AG10803 (cell line): ENCODE measurements around the gene TTC23.

ENCODE experiments used
- DNase-seq: peaks from one replicate; pipeline ENCODE4 v3.0.0; 2010; ENCODE audit warnings: low read depth
- H3K4me3 ChIP-seq: 2 replicates; pipeline ENCODE4 v1.5.1; 2011; ENCODE audit warnings: mild to moderate bottlenecking, low read length, control low read depth
- TF ChIP-seq, protein P1 (sequence below): conservative IDR thresholded peaks from 2 replicates; pipeline ENCODE4 v1.5.1; 2011; ENCODE audit warnings: mild to moderate bottlenecking, low read length, control low read depth, inconsistent platforms

Gene TTC23

DNA sequence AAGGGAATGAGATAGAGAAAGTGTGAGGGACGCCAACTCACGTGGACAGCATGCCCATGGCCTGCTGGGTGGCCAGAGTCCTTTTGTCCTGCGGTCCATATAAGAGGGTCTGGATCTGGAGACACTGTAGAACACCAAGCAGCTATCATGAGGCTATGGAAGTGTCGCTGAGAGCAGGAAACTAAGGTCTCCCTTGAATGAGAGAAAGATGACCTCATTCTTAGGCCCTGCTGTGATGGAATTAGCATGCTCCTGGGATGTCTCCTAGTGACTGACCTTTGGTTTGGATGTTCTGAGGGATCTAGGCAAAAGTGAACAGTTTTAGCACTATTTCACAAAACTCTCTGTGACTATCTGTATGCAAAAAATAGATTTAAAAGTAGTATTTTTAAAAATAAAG, 110.1 kb downstream of the TTC23 start:
- TF ChIP-seq, protein P1, sequence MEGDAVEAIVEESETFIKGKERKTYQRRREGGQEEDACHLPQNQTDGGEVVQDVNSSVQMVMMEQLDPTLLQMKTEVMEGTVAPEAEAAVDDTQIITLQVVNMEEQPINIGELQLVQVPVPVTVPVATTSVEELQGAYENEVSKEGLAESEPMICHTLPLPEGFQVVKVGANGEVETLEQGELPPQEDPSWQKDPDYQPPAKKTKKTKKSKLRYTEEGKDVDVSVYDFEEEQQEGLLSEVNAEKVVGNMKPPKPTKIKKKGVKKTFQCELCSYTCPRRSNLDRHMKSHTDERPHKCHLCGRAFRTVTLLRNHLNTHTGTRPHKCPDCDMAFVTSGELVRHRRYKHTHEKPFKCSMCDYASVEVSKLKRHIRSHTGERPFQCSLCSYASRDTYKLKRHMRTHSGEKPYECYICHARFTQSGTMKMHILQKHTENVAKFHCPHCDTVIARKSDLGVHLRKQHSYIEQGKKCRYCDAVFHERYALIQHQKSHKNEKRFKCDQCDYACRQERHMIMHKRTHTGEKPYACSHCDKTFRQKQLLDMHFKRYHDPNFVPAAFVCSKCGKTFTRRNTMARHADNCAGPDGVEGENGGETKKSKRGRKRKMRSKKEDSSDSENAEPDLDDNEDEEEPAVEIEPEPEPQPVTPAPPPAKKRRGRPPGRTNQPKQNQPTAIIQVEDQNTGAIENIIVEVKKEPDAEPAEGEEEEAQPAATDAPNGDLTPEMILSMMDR: no peak
- H3K4me3 ChIP-seq: no peak overlapping the region
- no peak for DNase-seq

DNA sequence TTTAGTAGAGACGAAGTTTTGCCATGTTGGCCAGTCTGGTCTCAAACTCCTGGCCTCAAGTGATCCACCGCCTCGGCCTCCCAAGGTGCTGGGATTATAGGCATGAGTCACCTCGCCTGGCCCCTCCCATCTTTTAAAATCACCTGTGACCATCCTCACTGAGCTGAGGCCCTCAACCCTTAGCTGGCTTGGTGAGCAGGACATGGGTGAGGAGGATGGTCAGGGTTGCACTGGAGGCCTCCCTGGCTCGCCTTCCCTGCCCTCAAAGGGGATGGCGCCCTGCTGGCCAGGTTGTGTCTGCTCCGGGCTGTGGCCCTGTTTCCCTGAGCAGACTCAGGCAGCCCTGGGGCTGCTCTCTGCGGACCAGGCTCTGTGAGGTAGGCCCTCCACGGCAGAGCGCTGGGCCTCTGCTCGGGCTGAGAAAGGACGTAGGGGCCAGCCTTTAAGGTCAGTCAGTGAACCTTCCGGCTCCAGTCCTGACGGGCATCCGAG, 110.8 kb downstream of the TTC23 start:
- TF ChIP-seq, protein P1: no peak
- no peak for DNase-seq

DNA sequence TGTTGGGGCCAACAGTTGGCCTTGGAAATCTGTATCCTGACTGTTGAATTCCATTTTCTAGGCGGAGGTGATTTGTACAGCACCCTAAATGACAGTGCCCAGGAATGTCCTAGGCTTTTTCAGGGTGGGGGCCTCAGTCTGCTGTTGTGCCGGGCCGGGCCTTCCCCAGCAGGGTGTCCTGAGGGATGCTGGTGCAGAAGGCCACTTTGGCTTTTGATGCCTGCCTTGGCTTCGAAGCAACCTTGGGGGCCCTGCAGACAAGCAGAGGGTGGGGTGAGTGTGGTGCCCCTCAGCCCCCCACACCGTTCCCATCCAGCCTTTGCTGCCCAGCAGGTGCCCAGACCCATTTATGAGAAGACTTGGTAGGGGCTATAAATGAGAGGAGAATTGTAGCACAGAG, 111.5 kb downstream of the TTC23 start:
- DNase-seq: no peak
- TF ChIP-seq, protein P1: no peak
- no peak overlapping the region for H3K4me3 ChIP-seq

More for the DNA sequence above, 110.8 kb downstream of the TTC23 start:
- no peak overlapping the region for H3K4me3 ChIP-seq

DNA sequence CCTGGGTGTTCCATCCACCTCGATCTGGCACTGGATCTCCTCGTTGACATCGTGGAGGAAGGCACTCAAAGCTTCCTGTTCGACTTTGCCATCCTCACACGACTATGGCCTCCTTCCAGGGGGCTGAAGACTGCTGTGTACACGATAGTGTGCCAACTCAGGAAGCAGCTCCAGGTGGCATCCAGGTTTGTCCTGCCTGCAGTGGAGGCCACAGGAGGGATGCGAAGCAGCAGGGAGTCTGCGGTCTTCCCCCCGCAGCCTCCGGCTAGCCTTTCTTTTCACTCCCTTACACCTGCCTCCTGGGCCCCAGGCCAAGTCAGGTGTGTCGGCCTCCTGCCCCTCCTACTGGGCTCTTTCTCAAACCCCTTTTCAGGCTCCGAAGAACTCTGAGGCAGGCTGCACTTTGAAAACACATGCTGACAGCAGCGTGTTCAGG, 112.3 kb downstream of the TTC23 start:
- TF ChIP-seq, protein P1: no peak
- no peak overlapping the region for H3K4me3 ChIP-seq
- no peak for DNase-seq

DNA sequence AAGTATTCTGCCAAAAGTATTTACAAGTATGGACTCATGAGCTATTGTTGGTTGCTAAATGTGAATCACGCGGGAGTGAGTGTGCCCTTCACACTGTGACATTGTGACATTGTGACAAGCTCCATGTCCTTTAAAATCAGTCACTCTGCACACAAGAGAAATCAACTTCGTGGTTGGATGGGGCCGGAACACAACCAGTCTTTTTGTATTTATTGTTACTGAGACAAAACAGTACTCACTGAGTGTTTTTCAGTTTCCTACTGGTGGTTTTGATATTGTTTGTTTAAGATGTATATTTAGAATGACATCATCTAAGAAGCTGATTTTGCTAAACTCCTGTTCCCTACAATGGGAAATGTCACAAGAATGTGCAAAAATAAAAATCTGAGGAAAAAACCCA, 114.2 kb downstream of the TTC23 start:
- TF ChIP-seq, protein P1: no peak
- H3K4me3 ChIP-seq: no peak overlapping the region
- no peak for DNase-seq

DNA sequence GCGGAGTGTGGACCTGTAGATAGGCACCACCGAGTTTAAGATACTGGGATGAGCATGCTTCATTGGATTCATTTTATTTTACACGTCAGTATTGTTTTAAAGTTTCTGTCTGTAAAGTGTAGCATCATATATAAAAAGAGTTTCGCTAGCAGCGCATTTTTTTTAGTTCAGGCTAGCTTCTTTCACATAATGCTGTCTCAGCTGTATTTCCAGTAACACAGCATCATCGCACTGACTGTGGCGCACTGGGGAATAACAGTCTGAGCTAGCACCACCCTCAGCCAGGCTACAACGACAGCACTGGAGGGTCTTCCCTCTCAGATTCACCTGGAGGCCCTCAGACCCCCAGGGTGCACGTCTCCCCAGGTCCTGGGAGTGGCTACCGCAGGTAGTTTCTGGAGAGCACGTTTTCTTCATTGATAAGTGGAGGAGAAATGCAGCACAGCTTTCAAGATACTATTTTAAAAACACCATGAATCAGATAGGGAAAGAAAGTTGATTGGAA, 115.0 kb downstream of the TTC23 start:
- no peak overlapping the region for H3K4me3 ChIP-seq
- TF ChIP-seq, protein P1: no peak
- no peak for DNase-seq

DNA sequence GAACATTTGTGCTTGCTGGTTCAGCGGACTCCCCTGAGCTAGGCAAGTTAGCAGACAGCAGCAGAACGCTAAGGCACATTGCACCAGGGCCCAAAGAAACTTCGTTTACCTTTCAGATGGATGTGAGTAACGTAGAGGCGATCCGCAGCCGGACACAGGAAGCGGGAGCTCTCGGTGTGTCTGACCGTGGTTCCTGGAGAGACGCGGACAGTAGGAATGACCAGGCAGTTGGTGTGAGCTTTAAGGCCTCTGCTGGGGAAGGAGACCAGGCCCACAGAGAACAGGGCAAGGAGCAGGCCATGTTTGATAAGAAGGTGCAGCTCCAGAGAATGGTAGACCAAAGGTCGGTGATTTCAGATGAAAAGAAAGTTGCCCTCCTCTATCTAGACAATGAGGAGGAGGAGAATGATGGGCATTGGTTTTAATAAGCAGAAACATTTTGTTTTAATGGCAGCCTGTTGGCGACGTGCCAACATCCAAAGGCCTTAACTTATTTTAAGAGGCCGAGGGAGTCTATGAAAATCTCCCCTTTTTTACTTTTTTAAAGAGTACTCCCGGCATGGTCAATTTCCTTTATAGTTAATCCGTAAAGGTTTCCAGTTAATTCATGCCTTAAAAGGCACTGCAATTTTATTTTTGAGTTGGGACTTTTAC, 116.6 kb downstream of the TTC23 start:
- TF ChIP-seq, protein P1: no peak
- no peak overlapping the region for H3K4me3 ChIP-seq
- DNase-seq: no peak
